SK-N-SH treated with all-trans-retinoic acid at 6 μM for 48 hours (cell line): Measurements from ENCODE around the gene YOD1.

Experiments used
- ATAC-seq: fragments of 200-7000 bp; cut with Tn5 transposase; 3 replicates; pipeline ENCODE4 v1.9.1; 2020; ENCODE audit warnings: mild to moderate bottlenecking, moderate library complexity
- ARNTL ChIP-seq: fragments of 450-650 bp; formaldehyde crosslinking; IDR thresholded peaks from 2 replicates; pipeline ENCODE4 v1.5.0; 2020; ENCODE audit warnings: low read depth, mild to moderate bottlenecking, moderate library complexity, borderline replicate concordance
- BACH2 ChIP-seq: fragments of 250-450 bp; sonication (Bioruptor Pico); IDR thresholded peaks from 2 replicates; pipeline ENCODE4 v1.9.0; 2021; ENCODE audit warnings: mild to moderate bottlenecking, borderline replicate concordance
- CSDC2 ChIP-seq: fragments of 250-450 bp; sonication (Bioruptor Pico); IDR thresholded peaks from 2 replicates; pipeline ENCODE4 v1.5.0; 2020; ENCODE audit warnings: mild to moderate bottlenecking, moderate library complexity
- ESRRG ChIP-seq: fragments of 250-450 bp; sonication (Bioruptor Pico); IDR thresholded peaks from 2 replicates; pipeline ENCODE4 v1.6.1; 2021; ENCODE audit warnings: mild to moderate bottlenecking
- GLIS3 ChIP-seq: fragments of 250-450 bp; sonication (Bioruptor Pico); IDR thresholded peaks from 2 replicates; pipeline ENCODE4 v1.5.0; 2020; ENCODE audit warnings: mild to moderate bottlenecking, moderate library complexity
- ISL1 ChIP-seq: fragments of 250-450 bp; sonication (Bioruptor Pico); IDR thresholded peaks from 2 replicates; pipeline ENCODE4 v2.1.2; 2022; ENCODE audit warnings: mild to moderate bottlenecking, moderate library complexity
- OSR1 ChIP-seq: fragments of 250-450 bp; sonication (Bioruptor Pico); IDR thresholded peaks from 2 replicates; pipeline ENCODE4 v1.8.0; 2022; ENCODE audit warnings: moderate library complexity, mild to moderate bottlenecking, inconsistent platforms
- PPARA ChIP-seq: fragments of 250-450 bp; sonication (Bioruptor Pico); IDR thresholded peaks from 2 replicates; pipeline ENCODE4 v1.5.0; 2020; ENCODE audit warnings: mild to moderate bottlenecking, borderline replicate concordance
- RARB ChIP-seq: fragments of 250-450 bp; sonication (Bioruptor Pico); IDR thresholded peaks from 2 replicates; pipeline ENCODE4 v1.8.0; 2021; ENCODE audit warnings: mild to moderate bottlenecking, moderate library complexity
- SNAI2 ChIP-seq: fragments of 250-450 bp; sonication (Bioruptor Pico); IDR thresholded peaks from 2 replicates; pipeline ENCODE4 v1.5.0; 2020; ENCODE audit warnings: mild to moderate bottlenecking, moderate library complexity
- TCF4 ChIP-seq: fragments of 250-450 bp; sonication (Bioruptor Pico); IDR thresholded peaks from 2 replicates; pipeline ENCODE4 v1.8.0; 2021; ENCODE audit warnings: mild to moderate bottlenecking, moderate library complexity, borderline replicate concordance
- TOX ChIP-seq: fragments of 250-450 bp; sonication (Bioruptor Pico); IDR thresholded peaks from 2 replicates; pipeline ENCODE4 v1.8.0; 2021; ENCODE audit warnings: mild to moderate bottlenecking, moderate library complexity, borderline replicate concordance
- ZC3H10 ChIP-seq: fragments of 250-450 bp; sonication (Bioruptor Pico); IDR thresholded peaks from 2 replicates; pipeline ENCODE4 v1.5.1; 2021; ENCODE audit warnings: mild to moderate bottlenecking, moderate library complexity
- ZFP3 ChIP-seq: fragments of 250-450 bp; sonication (Bioruptor Pico); IDR thresholded peaks from 2 replicates; pipeline ENCODE4 v1.5.0; 2020; ENCODE audit warnings: mild to moderate bottlenecking, moderate library complexity
- ZFP30 ChIP-seq: fragments of 450-650 bp; formaldehyde crosslinking; IDR thresholded peaks from 2 replicates; pipeline ENCODE4 v1.5.0; 2022; ENCODE audit warnings: mild to moderate bottlenecking, moderate library complexity
- ZNF565 ChIP-seq: fragments of 450-650 bp; formaldehyde crosslinking; conservative IDR thresholded peaks from 2 replicates; pipeline ENCODE4 v1.5.0; 2020; ENCODE audit warnings: low read depth, mild to moderate bottlenecking, moderate library complexity
- ZNF70 ChIP-seq: fragments of 450-650 bp; formaldehyde crosslinking; IDR thresholded peaks from 2 replicates; pipeline ENCODE4 v1.5.0; 2020; ENCODE audit warnings: mild to moderate bottlenecking, moderate library complexity
- ZNF8 ChIP-seq: fragments of 450-650 bp; formaldehyde crosslinking; IDR thresholded peaks from 2 replicates; pipeline ENCODE4 v1.5.0; 2020; ENCODE audit warnings: mild to moderate bottlenecking, moderate library complexity
- TF ChIP-seq, protein P1 (sequence below): fragments of 250-450 bp; sonication (Bioruptor Pico); IDR thresholded peaks from 2 replicates; pipeline ENCODE4 v1.8.0; 2020; ENCODE audit warnings: mild to moderate bottlenecking, moderate library complexity, borderline replicate concordance
- TF ChIP-seq, protein P2 (sequence below): fragments of 250-450 bp; sonication (Bioruptor Pico); IDR thresholded peaks from 2 replicates; pipeline ENCODE4 v1.5.1; 2021; ENCODE audit warnings: mild to moderate bottlenecking, moderate library complexity
- TF ChIP-seq, protein P3 (sequence below): fragments of 250-450 bp; sonication (Bioruptor Pico); IDR thresholded peaks from 2 replicates; pipeline ENCODE4 v1.8.0; 2021; ENCODE audit warnings: low read depth, mild to moderate bottlenecking, moderate library complexity, borderline replicate concordance
- TF ChIP-seq, protein P4 (sequence below): fragments of 250-450 bp; sonication (Bioruptor Pico); IDR thresholded peaks from 2 replicates; pipeline ENCODE4 v1.5.0; 2020; ENCODE audit warnings: mild to moderate bottlenecking, moderate library complexity
- TF ChIP-seq, protein P5 (sequence below): fragments of 250-450 bp; sonication (Bioruptor Pico); IDR thresholded peaks from 2 replicates; pipeline ENCODE4 v1.5.1; 2020; ENCODE audit warnings: low read depth, mild to moderate bottlenecking, moderate library complexity

Gene YOD1

DNA sequence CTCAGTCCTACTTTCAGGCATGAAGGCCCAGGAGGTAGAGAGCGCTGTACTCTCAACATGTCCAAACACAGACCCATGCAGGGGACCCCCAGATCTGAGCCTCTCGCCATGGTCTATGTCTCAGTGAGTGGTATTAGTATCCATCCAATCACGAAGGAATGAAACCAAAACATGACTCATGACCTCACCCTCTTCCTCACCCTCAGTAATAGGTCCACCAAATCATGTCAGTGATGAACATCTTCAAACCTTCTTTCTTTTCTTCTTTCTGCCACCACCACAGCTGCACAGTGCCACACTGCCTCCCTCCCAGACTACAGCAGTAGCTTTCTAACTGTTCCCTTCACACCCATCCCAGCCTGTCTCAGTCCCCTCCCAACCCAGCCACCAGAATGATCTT, 35.2 kb downstream of the YOD1 start:
- TF ChIP-seq OSR1 (CRISPR knock-in tag) (no peak), GLIS3 (CRISPR knock-in tag) (no peak), TCF4 (CRISPR knock-in tag) (no peak), BACH2 (CRISPR knock-in tag) (no peak), SNAI2 (CRISPR knock-in tag) (no peak), ZC3H10 (CRISPR knock-in tag) (no peak), ARNTL (no peak), ISL1 (CRISPR knock-in tag) (no peak), ZNF8 (CRISPR knock-in tag) (no peak), ZFP30 (CRISPR knock-in tag) (no peak), ZNF565 (CRISPR knock-in tag) (no peak), PPARA (CRISPR knock-in tag) (no peak), TOX (CRISPR knock-in tag) (no peak), ESRRG (CRISPR knock-in tag) (no peak), CSDC2 (CRISPR knock-in tag) (no peak)
- TF ChIP-seq, protein P1, sequence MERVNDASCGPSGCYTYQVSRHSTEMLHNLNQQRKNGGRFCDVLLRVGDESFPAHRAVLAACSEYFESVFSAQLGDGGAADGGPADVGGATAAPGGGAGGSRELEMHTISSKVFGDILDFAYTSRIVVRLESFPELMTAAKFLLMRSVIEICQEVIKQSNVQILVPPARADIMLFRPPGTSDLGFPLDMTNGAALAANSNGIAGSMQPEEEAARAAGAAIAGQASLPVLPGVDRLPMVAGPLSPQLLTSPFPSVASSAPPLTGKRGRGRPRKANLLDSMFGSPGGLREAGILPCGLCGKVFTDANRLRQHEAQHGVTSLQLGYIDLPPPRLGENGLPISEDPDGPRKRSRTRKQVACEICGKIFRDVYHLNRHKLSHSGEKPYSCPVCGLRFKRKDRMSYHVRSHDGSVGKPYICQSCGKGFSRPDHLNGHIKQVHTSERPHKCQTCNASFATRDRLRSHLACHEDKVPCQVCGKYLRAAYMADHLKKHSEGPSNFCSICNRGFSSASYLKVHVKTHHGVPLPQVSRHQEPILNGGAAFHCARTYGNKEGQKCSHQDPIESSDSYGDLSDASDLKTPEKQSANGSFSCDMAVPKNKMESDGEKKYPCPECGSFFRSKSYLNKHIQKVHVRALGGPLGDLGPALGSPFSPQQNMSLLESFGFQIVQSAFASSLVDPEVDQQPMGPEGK, result no peak
- TF ChIP-seq, protein P2, sequence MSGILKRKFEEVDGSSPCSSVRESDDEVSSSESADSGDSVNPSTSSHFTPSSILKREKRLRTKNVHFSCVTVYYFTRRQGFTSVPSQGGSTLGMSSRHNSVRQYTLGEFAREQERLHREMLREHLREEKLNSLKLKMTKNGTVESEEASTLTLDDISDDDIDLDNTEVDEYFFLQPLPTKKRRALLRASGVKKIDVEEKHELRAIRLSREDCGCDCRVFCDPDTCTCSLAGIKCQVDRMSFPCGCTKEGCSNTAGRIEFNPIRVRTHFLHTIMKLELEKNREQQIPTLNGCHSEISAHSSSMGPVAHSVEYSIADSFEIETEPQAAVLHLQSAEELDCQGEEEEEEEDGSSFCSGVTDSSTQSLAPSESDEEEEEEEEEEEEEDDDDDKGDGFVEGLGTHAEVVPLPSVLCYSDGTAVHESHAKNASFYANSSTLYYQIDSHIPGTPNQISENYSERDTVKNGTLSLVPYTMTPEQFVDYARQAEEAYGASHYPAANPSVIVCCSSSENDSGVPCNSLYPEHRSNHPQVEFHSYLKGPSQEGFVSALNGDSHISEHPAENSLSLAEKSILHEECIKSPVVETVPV (CRISPR knock-in tag), result no peak
- TF ChIP-seq, protein P3, sequence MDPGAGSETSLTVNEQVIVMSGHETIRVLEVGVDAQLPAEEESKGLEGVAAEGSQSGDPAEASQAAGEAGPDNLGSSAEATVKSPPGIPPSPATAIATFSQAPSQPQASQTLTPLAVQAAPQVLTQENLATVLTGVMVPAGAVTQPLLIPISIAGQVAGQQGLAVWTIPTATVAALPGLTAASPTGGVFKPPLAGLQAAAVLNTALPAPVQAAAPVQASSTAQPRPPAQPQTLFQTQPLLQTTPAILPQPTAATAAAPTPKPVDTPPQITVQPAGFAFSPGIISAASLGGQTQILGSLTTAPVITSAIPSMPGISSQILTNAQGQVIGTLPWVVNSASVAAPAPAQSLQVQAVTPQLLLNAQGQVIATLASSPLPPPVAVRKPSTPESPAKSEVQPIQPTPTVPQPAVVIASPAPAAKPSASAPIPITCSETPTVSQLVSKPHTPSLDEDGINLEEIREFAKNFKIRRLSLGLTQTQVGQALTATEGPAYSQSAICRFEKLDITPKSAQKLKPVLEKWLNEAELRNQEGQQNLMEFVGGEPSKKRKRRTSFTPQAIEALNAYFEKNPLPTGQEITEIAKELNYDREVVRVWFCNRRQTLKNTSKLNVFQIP (CRISPR knock-in tag), result no peak
- TF ChIP-seq, protein P4, sequence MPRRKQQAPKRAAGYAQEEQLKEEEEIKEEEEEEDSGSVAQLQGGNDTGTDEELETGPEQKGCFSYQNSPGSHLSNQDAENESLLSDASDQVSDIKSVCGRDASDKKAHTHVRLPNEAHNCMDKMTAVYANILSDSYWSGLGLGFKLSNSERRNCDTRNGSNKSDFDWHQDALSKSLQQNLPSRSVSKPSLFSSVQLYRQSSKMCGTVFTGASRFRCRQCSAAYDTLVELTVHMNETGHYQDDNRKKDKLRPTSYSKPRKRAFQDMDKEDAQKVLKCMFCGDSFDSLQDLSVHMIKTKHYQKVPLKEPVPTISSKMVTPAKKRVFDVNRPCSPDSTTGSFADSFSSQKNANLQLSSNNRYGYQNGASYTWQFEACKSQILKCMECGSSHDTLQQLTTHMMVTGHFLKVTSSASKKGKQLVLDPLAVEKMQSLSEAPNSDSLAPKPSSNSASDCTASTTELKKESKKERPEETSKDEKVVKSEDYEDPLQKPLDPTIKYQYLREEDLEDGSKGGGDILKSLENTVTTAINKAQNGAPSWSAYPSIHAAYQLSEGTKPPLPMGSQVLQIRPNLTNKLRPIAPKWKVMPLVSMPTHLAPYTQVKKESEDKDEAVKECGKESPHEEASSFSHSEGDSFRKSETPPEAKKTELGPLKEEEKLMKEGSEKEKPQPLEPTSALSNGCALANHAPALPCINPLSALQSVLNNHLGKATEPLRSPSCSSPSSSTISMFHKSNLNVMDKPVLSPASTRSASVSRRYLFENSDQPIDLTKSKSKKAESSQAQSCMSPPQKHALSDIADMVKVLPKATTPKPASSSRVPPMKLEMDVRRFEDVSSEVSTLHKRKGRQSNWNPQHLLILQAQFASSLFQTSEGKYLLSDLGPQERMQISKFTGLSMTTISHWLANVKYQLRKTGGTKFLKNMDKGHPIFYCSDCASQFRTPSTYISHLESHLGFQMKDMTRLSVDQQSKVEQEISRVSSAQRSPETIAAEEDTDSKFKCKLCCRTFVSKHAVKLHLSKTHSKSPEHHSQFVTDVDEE (CRISPR knock-in tag), result no peak
- TF ChIP-seq, protein P5, sequence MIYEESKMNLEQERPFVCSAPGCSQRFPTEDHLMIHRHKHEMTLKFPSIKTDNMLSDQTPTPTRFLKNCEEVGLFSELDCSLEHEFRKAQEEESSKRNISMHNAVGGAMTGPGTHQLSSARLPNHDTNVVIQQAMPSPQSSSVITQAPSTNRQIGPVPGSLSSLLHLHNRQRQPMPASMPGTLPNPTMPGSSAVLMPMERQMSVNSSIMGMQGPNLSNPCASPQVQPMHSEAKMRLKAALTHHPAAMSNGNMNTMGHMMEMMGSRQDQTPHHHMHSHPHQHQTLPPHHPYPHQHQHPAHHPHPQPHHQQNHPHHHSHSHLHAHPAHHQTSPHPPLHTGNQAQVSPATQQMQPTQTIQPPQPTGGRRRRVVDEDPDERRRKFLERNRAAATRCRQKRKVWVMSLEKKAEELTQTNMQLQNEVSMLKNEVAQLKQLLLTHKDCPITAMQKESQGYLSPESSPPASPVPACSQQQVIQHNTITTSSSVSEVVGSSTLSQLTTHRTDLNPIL (CRISPR knock-in tag), result no peak
- ATAC-seq, result no peak

DNA sequence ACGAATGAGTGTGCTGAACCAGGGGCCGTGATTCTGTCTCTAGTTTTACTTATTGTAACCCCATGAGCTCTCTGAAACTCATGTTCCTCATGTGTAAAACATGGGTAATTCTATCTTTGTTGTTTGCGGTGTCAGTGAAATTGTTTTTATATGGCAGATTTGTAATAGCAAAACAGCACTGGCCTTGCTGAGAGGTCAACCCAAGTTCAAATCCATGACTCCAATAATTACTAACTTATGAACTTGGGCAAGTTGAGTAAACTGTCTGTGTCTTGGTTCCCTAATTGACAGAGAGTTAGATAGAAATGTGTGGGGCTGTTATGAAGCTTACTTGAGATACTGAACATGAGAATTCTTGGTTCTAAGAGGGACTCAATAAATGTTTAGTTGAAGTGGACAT, 36.3 kb downstream of the YOD1 start:
- TF ChIP-seq RARB (CRISPR knock-in tag) (no peak), GLIS3 (CRISPR knock-in tag) (no peak), ZFP30 (CRISPR knock-in tag) (no peak)
- TF ChIP-seq, all 23 proteins: peak for 0
- no peak for ATAC-seq

DNA sequence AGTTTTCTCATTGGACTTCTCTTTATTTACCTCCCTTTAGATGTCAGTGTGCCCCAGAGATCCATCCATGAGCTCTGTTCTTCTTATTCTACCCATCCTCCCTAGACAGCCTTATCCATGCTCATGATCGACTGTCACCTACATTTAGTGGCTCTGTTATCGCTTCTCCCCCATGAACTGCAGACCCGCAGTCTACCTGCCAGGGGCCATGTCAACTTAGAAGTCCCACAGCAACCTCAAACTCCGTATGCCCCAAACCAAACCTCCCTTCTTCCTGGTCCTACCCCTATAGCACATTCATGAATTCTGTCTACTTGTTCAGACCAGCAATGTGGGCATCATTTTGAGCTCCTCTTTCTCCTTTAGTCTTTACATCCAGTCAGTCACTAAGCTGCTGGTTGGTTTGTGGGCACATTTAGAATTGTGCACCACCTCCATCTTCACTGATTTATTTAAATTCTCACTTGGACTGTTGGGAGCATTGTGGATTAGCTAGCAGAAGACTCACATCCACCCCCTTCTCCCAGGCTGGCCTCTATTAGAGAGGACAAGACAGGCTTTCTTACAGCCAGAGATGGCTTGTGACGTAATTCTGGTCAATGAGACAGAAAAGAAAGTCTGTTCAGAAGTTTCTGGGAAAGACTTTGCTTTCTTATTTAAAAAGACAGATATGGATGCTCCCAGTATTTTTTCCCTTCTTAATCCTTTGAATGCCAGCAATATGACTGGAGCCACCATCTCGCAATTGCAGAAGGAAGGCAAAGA, 37.5 kb downstream of the YOD1 start:
- no peak for ATAC-seq
- TF ChIP-seq SNAI2 (CRISPR knock-in tag) (no peak), ZFP3 (CRISPR knock-in tag) (no peak), RARB (CRISPR knock-in tag) (no peak), TCF4 (CRISPR knock-in tag) (no peak), ZNF8 (CRISPR knock-in tag) (no peak), PPARA (CRISPR knock-in tag) (no peak), ZFP30 (CRISPR knock-in tag) (no peak), GLIS3 (CRISPR knock-in tag) (no peak), ZNF70 (CRISPR knock-in tag) (no peak), TOX (CRISPR knock-in tag) (no peak), ISL1 (CRISPR knock-in tag) (no peak)
- TF ChIP-seq, protein P4 (CRISPR knock-in tag), result no peak
- TF ChIP-seq, protein P2 (CRISPR knock-in tag), result no peak
